ENCODE measurements around the gene SMIM22. TPM values are rescaled to one million over a fixed set of nuclear protein-coding genes. Genes with fewer than 3 reads are reported as not detected.

SMIM22 gene
- total and polyA plus RNA-seq, 2 of the 8 experiments (the other 6 are each of a cell fraction or from before 2014, with no cell fraction given), result not detected

DNA sequence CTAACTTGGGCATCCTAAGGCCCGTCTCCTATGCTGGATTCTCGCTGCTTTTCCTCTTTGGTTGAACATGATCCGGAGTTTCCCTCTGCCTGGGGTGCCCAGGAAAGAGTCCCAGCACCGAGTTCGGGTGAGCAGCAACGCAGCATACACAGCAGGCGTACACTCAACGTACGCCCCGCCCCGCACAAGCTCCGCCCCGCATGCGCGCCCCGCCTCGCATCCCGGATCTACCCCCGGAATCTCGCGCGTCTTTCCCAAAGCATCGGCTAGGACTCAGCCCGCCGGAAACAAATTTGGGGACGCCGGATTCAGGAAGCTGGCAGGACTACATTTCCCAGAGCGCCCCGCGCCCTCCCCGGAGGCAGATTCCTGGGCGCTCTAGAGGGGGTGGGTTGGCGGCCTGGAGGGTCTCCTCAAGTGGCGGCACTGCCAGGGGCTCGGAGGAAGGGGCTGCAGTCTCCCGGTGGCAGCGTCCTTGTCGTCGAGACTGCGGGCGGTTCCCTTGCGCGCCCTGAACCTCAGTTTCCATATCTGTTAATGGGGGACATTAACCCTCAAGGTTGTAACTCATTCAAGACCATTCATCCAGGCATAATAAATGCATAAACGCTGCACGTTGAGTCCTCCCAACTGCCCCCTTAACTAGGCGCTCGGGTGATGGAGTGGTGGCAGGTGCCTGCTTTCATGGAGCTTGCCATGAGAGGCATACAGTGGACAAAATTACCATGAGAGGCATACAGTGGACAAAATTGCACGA, 26.4 kb upstream of the SMIM22 start:
- ChIA-PET CTCF (ENCODE audit: partially characterized antibody) (no interaction called here), POLR2A (ENCODE audit: partially characterized antibody) (interaction anchor here (0.7 to 2.0 kb wide), 13 partner anchors 14 to 174 kb away, joined by 3 to 8 read pairs (median 4); partner anchors contain the start of genes ANKS3, DNAAF8, MGRN1 and ROGDI)
- H2BK15ac ChIP-seq (ENCODE audit: low read length), result peak overlapping the region; percentile 75
- H3K4me2 ChIP-seq (ENCODE audit: insufficient read depth in 1 of 2, low read depth in 2 of 2, low read length in 2 of 2), result peak overlapping the region; percentile 68 to 85
- peaks cover 13% of the 10 kb centered on the region for H3K23me2 ChIP-seq (ENCODE audit: low read depth, low read length)
- H3K36me3 ChIP-seq (ENCODE audit: control insufficient read depth in 2 of 4, insufficient read depth in 4 of 4, low read length in 3 of 4), result peaks cover 0 to 3% (median 1%) of the 10 kb centered on the region in 4 experiments; a peak in 5 of 8 replicates
- peaks cover 0 to 14% of the 10 kb centered on the region in 2 experiments; a peak in 2 of 4 replicates for H3K79me2 ChIP-seq (ENCODE audit: control insufficient read depth in 1 of 2, insufficient read depth in 2 of 2, low read length in 2 of 2)
- H4K8ac ChIP-seq (ENCODE audit: extremely low read depth, insufficient read depth, low read length), result no peak overlapping the region
- H3K27me3 ChIP-seq (replicated peaks in 1 of 4; ENCODE audit: control insufficient read depth in 3 of 4, extremely low read depth in 1 of 4, insufficient read depth in 3 of 4, low read length in 3 of 4), result no peaks in the 10 kb centered on the region
- peak overlapping the region; percentile 82 for H4K5ac ChIP-seq (ENCODE audit: insufficient read length, low read depth, low read length)
- peak overlapping the region; percentile 74 for H3K56ac ChIP-seq (replicated peaks; ENCODE audit: insufficient read length, low read depth, low read length)
- H2BK5ac ChIP-seq (ENCODE audit: low read depth, low read length), result peak overlapping the region; percentile 80
- no peak overlapping the region for H3K14ac ChIP-seq (ENCODE audit: insufficient read length)
- peak overlapping the region; percentile 48 for H2BK120ac ChIP-seq (replicated peaks; ENCODE audit: low read depth, low read length)
- H3K79me1 ChIP-seq (ENCODE audit: low read depth, low read length), result peaks cover 2% of the 10 kb centered on the region; the same call in 1 of the 2 replicates
- no peaks in the 10 kb centered on the region for H3K9me3 ChIP-seq (ENCODE audit: insufficient read depth in 2 of 2, low read depth in 1 of 2, low read length in 1 of 2)
- peak; percentile 82 to 92 for DNase-seq (ENCODE audit: low read depth in 1 of 2, low spot score in 2 of 2)
- peaks cover 0 to 3% of the 10 kb centered on the region in 2 experiments for H4K20me1 ChIP-seq (replicated peaks in 1 of 2; ENCODE audit: control insufficient read depth in 1 of 2, insufficient read depth in 2 of 2, low read length in 2 of 2)
- peaks cover 0 to 3% (median 1%) of the 10 kb centered on the region in 4 experiments; a peak in 2 of 7 replicates for H3K4me1 ChIP-seq (replicated peaks in 1 of 4; ENCODE audit: control insufficient read depth in 3 of 4, insufficient read depth in 4 of 4, low read length in 3 of 4)
- peak overlapping the region; percentile 6 for H3K4ac ChIP-seq (replicated peaks; ENCODE audit: insufficient read length, low read depth, low read length)
- H2AFZ ChIP-seq (ENCODE audit: low read length), result peak overlapping the region; percentile 51; the same call in 1 of the 2 replicates
- FAIRE-seq, result no peak
- H2BK20ac ChIP-seq (ENCODE audit: low read length), result no peak overlapping the region
- H3K23ac ChIP-seq (ENCODE audit: insufficient read length), result no peak overlapping the region
- H3K9ac ChIP-seq (replicated peaks in 1 of 4; ENCODE audit: extremely low read depth in 1 of 4, low read depth in 3 of 4, low read length in 3 of 4), result peak overlapping the region in 3 of 4 experiments; percentile 46 to 88 (median 48); a peak in 5 of 7 replicates
- 6% methylated on average over 48 of the region's 48 CpGs; no CpG with 5 or more reads in 1 of the 2 experiments for WGBS, 2 experiments (ENCODE audit: extremely low coverage in 1 of 2, insufficient coverage in 1 of 2, insufficient read length in 1 of 2, insufficient replicate concordance in 2 of 2, low coverage in 1 of 2, low lambda C conversion rate in 2 of 2, missing lambda C conversion rate in 1 of 2)
- peak overlapping the region; percentile 88 for H4K91ac ChIP-seq (replicated peaks; ENCODE audit: insufficient read length, low read length)
- peak overlapping the region; percentile 37 to 75 (median 64) for H3K4me3 ChIP-seq (ENCODE audit: extremely low read depth in 1 of 4, insufficient read depth in 2 of 4, low read depth in 3 of 4, low read length in 4 of 4)
- H3K27ac ChIP-seq (ENCODE audit: low read depth, low read length), result 0 out of 2 replicates have a peak overlapping the region, but pooled peaks have one; percentile 63
- H2BK12ac ChIP-seq (ENCODE audit: low read depth, low read length), result peak overlapping the region; percentile 60; the same call in 1 of the 2 replicates
- no peak overlapping the region for H2AK5ac ChIP-seq (ENCODE audit: low read depth, low read length)
- peak overlapping the region; percentile 71; the same call in 1 of the 2 replicates for H3K18ac ChIP-seq (ENCODE audit: extremely low read depth, low read length)
- no peak for TF ChIP-seq CBX8 (IDR thresholded peaks at IDR 0.05; ENCODE audit: borderline replicate concordance, low read depth, low read length)
- TF ChIP-seq ZNF274 (IDR thresholded peaks at IDR 0.05; ENCODE audit: borderline replicate concordance, extremely low read depth, low read length), result no peak
- TF ChIP-seq, protein P1, sequence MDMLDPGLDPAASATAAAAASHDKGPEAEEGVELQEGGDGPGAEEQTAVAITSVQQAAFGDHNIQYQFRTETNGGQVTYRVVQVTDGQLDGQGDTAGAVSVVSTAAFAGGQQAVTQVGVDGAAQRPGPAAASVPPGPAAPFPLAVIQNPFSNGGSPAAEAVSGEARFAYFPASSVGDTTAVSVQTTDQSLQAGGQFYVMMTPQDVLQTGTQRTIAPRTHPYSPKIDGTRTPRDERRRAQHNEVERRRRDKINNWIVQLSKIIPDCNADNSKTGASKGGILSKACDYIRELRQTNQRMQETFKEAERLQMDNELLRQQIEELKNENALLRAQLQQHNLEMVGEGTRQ (IDR thresholded peaks at IDR 0.05; ENCODE audit: low read length), result no peak; the same call in 1 of the 2 replicates
- no peak for TF ChIP-seq CHD1 (IDR thresholded peaks at IDR 0.05; ENCODE audit: low read depth, low read length)
- no peak for TF ChIP-seq SP4 (IDR thresholded peaks at IDR 0.05; ENCODE audit: low read length)
- no peak for TF ChIP-seq BACH1 (IDR thresholded peaks at IDR 0.05; ENCODE audit: low read length)
- TF ChIP-seq GTF2F1 (IDR thresholded peaks at IDR 0.05; ENCODE audit: borderline replicate concordance, low read depth, low read length), result no peak
- TF ChIP-seq TAF1 (IDR thresholded peaks at IDR 0.05; ENCODE audit: low read depth, low read length), result peak; percentile 56
- TF ChIP-seq ASH2L (IDR thresholded peaks at IDR 0.05; ENCODE audit: low read length), result no peak
- no peak for TF ChIP-seq NANOG (IDR thresholded peaks at IDR 0.05; ENCODE audit: insufficient read depth, low read depth, low read length, poor library complexity, severe bottlenecking)

Data from H1 (cell line).